HG03064 (cell line): Measurements from ENCODE around the gene CHAC1.

Experiments used
- ATAC-seq: cut with Tn5 transposase; IDR thresholded peaks from one replicate; pipeline ENCODE4 v1.9.1; 2021; ENCODE audit warnings: low read depth; ENCODE audit not compliant: unreplicated experiment

CHAC1 gene

GRCh38 chr15:40981186-40981585 is 27.9 kb downstream of the CHAC1 start:
- ATAC-seq, result no peak

GRCh38 chr15:40982855-40983254 is 29.6 kb downstream of the CHAC1 start:
- no peak for ATAC-seq

GRCh38 chr15:40984406-40984805 is 31.1 kb downstream of the CHAC1 start:
- ATAC-seq, result no peak

- ATAC-seq, result no peak
These were observed 31.7 kb downstream of the CHAC1 start for GRCh38 chr15:40984964-40985363.

GRCh38 chr15:40985541-40986330 is 32.5 kb downstream of the CHAC1 start:
- no peak for ATAC-seq

- ATAC-seq, result no peak
These were observed 33.5 kb downstream of the CHAC1 start for GRCh38 chr15:40986820-40987219.

GRCh38 chr15:40988156-40988555 is 34.9 kb downstream of the CHAC1 start:
- no peak for ATAC-seq

- no peak for ATAC-seq
These were observed 36.8 kb downstream of the CHAC1 start for GRCh38 chr15:40990080-40990479.

- no peak for ATAC-seq
These were observed 37.5 kb downstream of the CHAC1 start for GRCh38 chr15:40990789-40991188.

GRCh38 chr15:40991355-40991754 is 38.1 kb downstream of the CHAC1 start:
- no peak for ATAC-seq

GRCh38 chr15:40992241-40992741 is 39.0 kb downstream of the CHAC1 start:
- ATAC-seq, result no peak

GRCh38 chr15:40992825-40993224 is 39.6 kb downstream of the CHAC1 start:
- no peak for ATAC-seq

GRCh38 chr15:40995656-40996055 is 42.4 kb downstream of the CHAC1 start:
- ATAC-seq, result no peak

- ATAC-seq, result no peak
These were observed 45.9 kb downstream of the CHAC1 start for GRCh38 chr15:40999190-40999589.

- ATAC-seq, result no peak
These were observed 48.4 kb downstream of the CHAC1 start for GRCh38 chr15:41001524-41002214.

- no peak for ATAC-seq
These were observed 51.2 kb downstream of the CHAC1 start for GRCh38 chr15:41004490-41004889.
